Upper lobe of right lung (tissue), 1 donor: ENCODE results near the gene GNAT2. TPM values are rescaled to one million over a fixed set of nuclear protein-coding genes. Genes with fewer than 3 reads are reported as not detected.

Experiments used
- ATAC-seq: fragments of 200-7000 bp; cut with Tn5 transposase; one replicate; pipeline ENCODE4 v1.9.1; 2020; ENCODE audit warnings: mild to moderate bottlenecking, moderate library complexity
- DNase-seq: peaks from one replicate; pipeline ENCODE4 v3.0.0-alpha.2; 2020
- H3K27ac ChIP-seq: fragments of 200-600 bp; one replicate; pipeline ENCODE4 v1.8.0; 2022
- H3K27me3 ChIP-seq: fragments of 200-600 bp; one replicate; pipeline ENCODE4 v1.8.0; 2022; ENCODE audit warnings: mild to moderate bottlenecking
- H3K36me3 ChIP-seq: fragments of 200-600 bp; one replicate; pipeline ENCODE4 v1.8.0; 2022
- H3K4me1 ChIP-seq: fragments of 200-600 bp; one replicate; pipeline ENCODE4 v1.8.0; 2022
- H3K4me3 ChIP-seq: fragments of 200-600 bp; one replicate; pipeline ENCODE4 v1.8.0; 2022; ENCODE audit warnings: mild to moderate bottlenecking
- H3K9me3 ChIP-seq: fragments of 200-600 bp; one replicate; pipeline ENCODE4 v1.8.0; 2022
- intact Hi-C: fragments of 100-400 bp; cut with DNase I; formaldehyde crosslinking; loops from one replicate; pipeline ENCODE4 v1.11.0; 2022
- total RNA-seq: library from RNA; stranded (reverse); fragmentation: NEBNext Ultra II Directional; extraction: Animal tissue kit (Norgen Biotek cat#: 25700); gene quantifications from one replicate; pipeline ENCODE4 v1.2.1, GENCODE V29; 2021
- TF ChIP-seq, protein P1 (sequence below): fragments of 200-600 bp; IDR thresholded peaks from one replicate; pipeline ENCODE4 v1.8.0; 2022; ENCODE audit warnings: antibody characterized with exemption
- donor health status: DM: no; HTN: yes; CAD: no; lungs with severe emphysema.

Gene GNAT2
- total RNA-seq, 1 donor from 2014 or later, result not detected

DNA sequence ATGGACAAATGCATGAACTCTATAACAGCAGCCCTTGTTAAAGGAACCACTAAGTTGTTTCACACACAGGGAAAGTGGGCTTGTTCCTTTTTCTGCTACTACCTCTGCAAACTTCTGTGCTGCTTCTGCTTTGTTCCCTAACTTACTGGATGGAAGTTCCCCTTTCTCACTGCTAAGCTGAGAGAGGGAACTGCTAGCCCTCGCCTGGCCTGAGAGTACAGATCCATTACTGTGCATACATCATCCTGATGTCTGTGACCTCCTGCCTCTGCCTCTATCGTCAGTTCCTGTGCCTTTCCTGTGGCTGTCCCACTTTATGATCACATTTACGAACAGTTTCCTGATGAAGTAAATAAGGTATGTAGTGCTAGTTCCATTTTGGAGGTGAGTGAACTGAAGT is 3.5 kb downstream of the GNAT2 start:
- ATAC-seq, result peak; percentile 78
- H3K9me3 ChIP-seq, result no peaks in the 10 kb centered on the region
- DNase-seq, result no peak
- peak overlapping the region; percentile 68 for H3K27ac ChIP-seq
- H3K27me3 ChIP-seq, result no peaks in the 10 kb centered on the region
- H3K4me3 ChIP-seq, result no peak overlapping the region
- intact Hi-C loops, result no loop called here
- H3K4me1 ChIP-seq, result peaks cover 20% of the 10 kb centered on the region
- H3K36me3 ChIP-seq, result no peaks in the 10 kb centered on the region
- TF ChIP-seq, protein P1, sequence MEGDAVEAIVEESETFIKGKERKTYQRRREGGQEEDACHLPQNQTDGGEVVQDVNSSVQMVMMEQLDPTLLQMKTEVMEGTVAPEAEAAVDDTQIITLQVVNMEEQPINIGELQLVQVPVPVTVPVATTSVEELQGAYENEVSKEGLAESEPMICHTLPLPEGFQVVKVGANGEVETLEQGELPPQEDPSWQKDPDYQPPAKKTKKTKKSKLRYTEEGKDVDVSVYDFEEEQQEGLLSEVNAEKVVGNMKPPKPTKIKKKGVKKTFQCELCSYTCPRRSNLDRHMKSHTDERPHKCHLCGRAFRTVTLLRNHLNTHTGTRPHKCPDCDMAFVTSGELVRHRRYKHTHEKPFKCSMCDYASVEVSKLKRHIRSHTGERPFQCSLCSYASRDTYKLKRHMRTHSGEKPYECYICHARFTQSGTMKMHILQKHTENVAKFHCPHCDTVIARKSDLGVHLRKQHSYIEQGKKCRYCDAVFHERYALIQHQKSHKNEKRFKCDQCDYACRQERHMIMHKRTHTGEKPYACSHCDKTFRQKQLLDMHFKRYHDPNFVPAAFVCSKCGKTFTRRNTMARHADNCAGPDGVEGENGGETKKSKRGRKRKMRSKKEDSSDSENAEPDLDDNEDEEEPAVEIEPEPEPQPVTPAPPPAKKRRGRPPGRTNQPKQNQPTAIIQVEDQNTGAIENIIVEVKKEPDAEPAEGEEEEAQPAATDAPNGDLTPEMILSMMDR, result no peak

DNA sequence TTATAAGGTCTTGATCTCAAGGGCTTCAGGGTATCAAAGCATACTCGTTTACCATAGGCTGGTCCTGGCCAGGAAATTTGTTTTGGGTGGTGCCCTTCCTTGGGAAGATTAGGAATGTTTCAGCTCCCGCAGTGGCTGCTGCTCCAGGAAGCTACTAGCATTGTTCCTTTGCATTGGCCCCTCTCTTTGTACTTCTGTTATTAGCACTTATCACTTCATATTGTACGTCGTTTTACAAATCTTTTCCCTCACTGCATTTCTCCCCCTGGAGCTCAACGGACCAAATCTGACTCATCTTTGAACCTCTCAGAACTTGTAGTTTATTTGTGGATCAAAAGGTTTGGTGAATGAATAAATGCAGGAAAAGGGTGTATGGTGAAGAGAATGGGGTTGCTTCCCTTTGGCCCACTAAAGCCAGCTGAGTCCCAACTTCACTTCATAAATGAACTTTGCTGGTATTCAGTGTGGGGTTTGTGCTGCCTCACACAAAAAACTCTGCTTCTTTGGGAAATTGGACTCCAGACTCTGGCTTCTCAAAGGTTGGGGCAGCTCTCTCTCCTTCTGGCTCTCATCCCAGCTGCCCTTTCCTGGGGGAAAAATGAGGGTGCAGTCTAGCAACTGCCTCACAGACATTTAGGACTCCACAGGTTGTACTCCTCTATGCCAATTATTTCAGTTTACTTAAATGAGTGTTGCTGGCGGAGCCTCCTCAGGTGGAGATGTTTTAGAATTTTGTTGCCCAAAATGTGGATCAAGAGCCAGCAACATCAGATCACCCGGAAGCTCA is 5.9 kb downstream of the GNAT2 start:
- H3K27ac ChIP-seq, result peak overlapping the region; percentile 26
- ATAC-seq (no peak), DNase-seq (no peak)

DNA sequence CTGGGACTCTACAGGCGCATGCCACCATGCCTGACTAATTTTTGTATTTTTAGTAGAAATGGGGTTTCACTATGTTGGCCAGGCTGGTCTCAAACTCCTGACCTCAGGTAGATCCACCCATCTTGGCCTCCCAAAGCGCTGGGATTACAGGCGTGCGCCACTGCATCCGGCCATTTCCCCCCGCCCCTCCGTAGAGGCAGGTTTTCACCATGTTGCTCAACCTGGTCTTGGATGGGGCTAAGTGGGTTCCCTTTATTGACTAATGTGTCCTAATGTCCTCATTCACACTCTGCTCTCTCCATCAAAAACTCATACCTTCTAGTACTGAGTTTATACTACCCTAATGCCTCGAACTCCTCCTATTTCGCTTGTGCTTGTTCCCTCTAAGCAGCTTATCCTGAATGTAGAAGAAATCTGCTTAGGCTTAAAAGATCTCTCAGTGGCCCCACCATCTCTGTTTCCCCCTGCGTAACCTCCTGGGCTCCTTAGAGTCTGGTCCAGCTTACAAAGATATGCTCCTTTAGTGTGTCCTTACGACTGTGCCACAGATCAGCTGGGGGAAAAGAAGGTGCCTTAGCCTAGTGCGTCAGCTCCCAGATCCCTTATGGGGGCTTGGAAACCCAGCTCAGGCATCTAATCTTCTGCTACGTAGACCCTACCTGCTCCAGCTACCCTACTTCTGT is 8.0 kb downstream of the GNAT2 start:
- intact Hi-C loops, result no loop called here

More for the DNA sequence above, 5.9 kb downstream of the GNAT2 start:
- Histone ChIP-seq H3K36me3 (no peaks in the 10 kb centered on the region), H3K4me1 (peaks cover 12% of the 10 kb centered on the region), H3K4me3 (no peak overlapping the region), H3K9me3 (no peaks in the 10 kb centered on the region), H3K27me3 (no peaks in the 10 kb centered on the region)
- intact Hi-C loops, result no loop called here
- TF ChIP-seq, protein P1, result no peak

DNA sequence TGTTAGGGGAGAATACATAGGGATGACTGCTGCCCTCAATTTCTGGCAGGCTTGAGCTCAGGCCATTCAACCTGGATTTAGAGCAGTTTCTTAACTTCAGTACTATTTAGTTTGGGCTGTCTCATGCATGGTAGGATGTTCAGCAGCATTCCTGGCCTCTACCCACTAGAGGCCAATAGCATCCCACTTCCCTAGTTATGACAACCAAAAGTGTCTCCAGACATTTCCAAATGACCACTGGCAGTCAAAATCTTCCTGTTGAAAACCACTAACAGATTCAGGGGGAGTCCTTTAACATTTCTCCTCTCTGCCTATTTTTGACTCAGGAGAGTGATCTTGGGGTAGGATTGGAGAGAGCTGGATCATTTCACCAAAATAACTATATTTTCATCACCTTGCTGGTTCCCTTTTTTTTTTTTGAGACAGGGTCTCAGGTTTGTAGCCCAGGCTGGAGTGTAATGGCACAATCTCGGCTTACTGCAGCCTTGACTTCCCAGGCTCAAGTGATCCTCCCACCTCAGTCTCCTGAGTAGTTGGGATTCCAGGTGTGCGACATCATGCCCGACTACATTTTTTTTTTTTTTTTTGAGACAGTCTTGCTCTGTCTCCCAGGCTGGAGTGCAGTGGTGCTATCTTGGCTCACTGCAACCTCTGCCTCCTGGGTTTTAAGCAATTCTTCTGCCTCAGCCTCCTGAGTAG is 8.7 kb downstream of the GNAT2 start:
- Histone ChIP-seq H3K4me1 (no peaks in the 10 kb centered on the region), H3K27me3 (no peaks in the 10 kb centered on the region), H3K27ac (no peak overlapping the region), H3K4me3 (no peak overlapping the region), H3K9me3 (no peaks in the 10 kb centered on the region), H3K36me3 (no peaks in the 10 kb centered on the region)
- TF ChIP-seq, protein P1, result no peak
- DNase-seq, result no peak
- ATAC-seq, result no peak
- intact Hi-C loops, result no loop called here

More for the DNA sequence above, 8.0 kb downstream of the GNAT2 start:
- no peak overlapping the region for H3K4me3 ChIP-seq
- TF ChIP-seq, protein P1, result no peak
- no peaks in the 10 kb centered on the region for H3K36me3 ChIP-seq
- no peaks in the 10 kb centered on the region for H3K27me3 ChIP-seq
- DNase-seq, result no peak
- H3K4me1 ChIP-seq, result peaks cover 7% of the 10 kb centered on the region
- no peaks in the 10 kb centered on the region for H3K9me3 ChIP-seq
- H3K27ac ChIP-seq, result no peak overlapping the region
- ATAC-seq, result no peak

DNA sequence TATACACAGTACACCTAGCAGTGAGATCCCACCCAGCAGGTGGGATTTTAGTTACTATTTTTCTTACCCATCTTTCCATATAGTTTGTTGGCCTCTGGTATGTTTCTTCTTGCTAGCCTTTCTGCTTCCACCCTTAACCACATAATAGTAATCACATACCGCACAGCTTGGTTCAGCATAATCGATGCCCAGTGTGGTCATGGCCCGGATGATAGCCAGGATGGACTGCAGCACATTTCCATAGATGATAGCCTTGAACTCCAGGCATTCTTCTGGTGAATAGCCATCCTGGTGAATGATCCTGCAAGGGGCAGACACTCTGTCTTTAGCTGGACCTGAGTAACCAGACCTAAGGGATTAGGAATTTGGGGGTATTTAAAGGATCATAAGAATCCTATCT is 9.5 kb downstream of the GNAT2 start:
- Histone ChIP-seq H3K4me3 (no peak overlapping the region), H3K9me3 (no peaks in the 10 kb centered on the region), H3K27me3 (no peaks in the 10 kb centered on the region), H3K36me3 (no peaks in the 10 kb centered on the region), H3K4me1 (no peaks in the 10 kb centered on the region), H3K27ac (no peak overlapping the region)
- DNase-seq (no peak), ATAC-seq (no peak)
- TF ChIP-seq, protein P1, result no peak
- intact Hi-C loops, result no loop called here
